SKM-1 treated with dmso at 0.1 percent for 144 hours (cell line): ENCODE measurements around the gene SPPL3.
A peak's percentile ranks its signal among the peaks of the same experiment; 100 is the strongest.
"Not testable (repeated sequence)": the region's sequence is repeated elsewhere in the genome, so short reads cannot be mapped to it uniquely, and the experiment has no call there.

Experiments
- DNase-seq: peaks from one replicate; lab custom pipeline; 2025; ENCODE audit not compliant: unreplicated experiment; lab: John Stamatoyannopoulos, UW

SPPL3 gene, protein sequence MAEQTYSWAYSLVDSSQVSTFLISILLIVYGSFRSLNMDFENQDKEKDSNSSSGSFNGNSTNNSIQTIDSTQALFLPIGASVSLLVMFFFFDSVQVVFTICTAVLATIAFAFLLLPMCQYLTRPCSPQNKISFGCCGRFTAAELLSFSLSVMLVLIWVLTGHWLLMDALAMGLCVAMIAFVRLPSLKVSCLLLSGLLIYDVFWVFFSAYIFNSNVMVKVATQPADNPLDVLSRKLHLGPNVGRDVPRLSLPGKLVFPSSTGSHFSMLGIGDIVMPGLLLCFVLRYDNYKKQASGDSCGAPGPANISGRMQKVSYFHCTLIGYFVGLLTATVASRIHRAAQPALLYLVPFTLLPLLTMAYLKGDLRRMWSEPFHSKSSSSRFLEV

DNA sequence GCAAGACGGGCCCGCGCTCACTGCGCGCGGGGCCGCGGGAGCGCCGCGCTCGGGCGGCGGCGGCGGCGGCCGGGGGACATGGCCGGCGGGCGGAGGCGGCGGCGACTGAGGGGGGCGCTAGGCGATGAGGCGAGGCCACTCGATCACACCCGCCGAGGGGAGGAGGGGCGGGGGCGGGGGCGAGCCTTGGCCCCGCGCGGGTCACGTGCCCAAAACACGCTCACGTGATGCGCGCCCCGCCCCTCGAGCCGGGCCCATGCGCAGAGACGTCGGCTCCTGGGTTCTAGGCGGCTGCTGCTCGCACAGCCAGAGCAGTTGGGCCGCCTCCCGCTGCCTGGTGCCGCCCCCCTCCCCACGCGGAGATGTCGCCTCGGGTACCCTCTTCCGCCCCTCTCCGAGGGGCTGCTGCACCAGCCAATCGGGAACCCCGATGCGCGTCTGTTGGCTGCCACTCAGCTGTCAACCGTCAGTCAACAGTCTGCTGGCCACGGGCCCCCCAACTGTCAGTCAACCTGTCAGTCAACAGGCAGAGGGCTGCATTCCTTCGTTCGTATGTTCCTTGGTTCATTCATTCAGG lies at the start of gene SPPL3:
TSS of gene SPPL3 (minus strand) at position 162 of the 577 bp plus-strand sequence. CDS start 491 bp downstream, outside the sequence.
- peak; percentile 45 for DNase-seq

DNA sequence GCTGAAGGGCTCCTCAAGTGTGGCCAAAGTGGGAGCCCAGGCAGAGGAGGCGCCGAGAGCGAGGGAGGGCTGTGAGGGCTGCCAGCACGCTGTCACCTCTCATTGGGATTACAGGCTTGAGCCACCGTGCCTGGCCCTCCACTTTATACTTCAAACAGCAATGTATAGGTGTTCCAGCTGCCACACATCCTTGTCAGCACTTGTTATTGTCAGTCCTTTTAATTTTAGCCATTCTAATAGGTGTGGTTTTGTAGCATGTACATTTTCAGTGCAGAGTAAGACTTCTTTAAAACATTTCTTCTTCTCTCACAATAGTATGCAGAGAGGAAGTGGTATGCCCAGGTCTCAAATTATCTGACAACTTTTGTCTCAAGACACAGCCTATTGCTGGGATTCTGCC lies 46.6 kb upstream of the SPPL3 start:
- DNase-seq, result no peak

DNA sequence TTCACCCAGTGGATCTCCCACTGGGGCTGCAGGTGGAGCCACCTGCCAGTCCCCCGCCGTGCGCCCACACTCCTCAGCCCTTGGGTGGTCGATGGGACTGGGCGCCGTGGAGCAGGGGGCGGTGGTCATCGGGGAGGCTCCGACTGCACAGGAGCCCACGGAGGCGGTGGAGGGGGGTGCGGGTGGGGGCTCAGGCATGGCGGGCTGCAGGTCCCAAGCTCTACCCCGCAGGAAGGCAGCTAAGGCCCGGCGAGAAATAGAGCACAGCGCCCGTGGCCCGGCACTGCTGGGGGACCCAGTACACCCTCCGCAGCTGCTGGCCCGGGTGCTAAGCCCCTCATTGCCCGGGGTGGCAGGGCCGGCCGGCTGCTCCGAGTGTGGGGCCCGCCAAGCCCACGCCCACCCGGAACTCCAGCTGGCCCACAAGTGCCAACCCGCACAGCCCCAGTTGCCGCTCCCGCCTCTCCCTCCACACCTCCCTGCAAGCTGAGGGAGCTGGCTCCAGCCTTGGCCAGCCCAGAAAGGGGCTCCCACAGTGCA lies 46.2 kb upstream of the SPPL3 start:
- DNase-seq, result not testable (repeated sequence)

DNA sequence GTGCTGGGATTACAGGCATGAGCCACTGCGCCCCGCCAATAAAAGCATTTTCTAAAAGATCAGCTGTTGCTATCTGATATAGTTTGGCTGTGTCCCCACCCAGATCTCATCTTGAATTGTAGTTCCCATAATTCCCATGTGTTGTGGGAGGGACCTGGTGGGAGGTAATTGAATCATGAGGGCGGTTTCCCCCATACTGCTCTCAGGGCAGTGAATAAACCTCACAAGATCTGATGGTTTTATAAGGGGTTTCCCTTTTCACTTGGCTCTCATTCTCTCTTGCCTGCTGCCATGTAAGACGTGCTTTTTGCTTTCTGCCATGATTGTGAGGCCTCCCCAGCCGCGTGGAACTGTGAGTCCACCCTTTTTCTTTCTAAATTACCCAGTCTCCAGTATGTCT lies 41.4 kb upstream of the SPPL3 start:
- DNase-seq, result not testable (repeated sequence)

DNA sequence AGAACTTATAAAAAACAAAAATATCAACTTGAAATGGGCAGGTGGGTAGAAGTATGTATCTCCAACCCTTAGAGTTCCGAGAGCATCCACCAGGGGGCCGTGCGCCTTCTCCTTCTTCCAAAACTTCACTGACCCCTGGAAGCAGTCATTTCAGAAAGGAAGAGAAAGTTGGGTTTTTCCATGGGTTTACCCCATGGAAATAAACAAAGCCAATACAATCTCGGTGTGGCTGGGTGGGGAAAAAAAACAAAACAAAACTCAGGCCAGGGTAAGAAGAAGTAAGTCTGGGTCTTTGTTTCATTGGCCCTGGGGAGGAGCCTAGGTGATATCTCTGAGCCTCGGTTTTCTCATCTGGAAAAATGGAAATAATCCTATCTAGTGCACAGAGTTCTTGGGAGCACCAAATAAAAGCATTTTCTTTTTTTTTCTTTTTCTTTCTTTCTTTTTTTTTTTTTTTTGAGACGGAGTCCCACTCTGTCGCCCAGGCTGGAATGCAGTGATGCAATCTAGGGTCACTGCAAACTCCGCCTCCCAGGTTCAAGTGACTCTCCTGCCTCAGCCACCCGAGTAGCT lies 40.6 kb upstream of the SPPL3 start:
- DNase-seq, result peak; percentile 12

DNA sequence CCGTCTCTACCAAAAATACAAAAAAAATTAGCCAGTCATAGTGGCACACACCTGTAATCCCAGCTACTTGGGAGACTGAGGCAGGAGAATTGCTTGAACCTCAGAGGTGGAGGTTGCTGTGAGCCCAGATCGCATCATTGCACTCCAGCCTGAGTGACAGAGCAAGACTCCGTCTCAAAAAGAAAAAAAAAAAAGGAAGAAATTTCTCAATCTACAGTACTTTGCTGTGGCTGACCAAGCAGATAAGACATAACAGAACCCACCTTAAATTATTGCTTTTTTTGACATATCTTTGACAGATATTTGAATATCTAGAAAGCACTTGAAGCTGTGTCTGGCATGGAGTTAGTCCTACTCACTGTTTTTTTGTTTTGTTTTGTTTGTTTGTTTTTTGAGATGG lies 39.3 kb upstream of the SPPL3 start:
- no peak for DNase-seq

DNA sequence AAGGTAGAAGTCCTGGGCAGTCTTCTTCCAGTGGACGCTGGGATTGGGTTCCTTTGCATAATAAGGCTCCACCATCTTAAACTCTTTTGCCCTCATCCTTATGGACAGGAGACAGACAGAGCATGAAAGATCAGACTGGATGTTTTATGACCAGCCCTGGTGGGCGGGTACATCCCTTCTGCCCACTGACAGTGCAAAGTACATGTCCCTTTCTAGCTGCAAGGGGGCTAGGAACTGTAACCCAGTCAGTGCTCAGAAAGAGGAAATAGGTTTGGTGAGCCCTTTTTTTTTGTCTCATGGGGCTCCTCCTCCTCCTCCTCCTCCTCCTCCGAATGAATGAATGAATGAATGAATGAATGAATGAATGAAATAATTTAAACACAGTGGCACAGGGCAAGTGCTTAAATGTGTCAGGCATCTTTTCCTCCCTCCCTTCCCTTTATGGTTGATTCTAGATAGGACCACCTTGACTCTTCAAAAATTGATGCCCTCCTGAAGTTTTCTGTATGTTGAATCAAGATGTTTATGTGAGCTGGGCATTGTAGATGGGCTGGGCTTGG lies 37.8 kb upstream of the SPPL3 start:
- no peak for DNase-seq

DNA sequence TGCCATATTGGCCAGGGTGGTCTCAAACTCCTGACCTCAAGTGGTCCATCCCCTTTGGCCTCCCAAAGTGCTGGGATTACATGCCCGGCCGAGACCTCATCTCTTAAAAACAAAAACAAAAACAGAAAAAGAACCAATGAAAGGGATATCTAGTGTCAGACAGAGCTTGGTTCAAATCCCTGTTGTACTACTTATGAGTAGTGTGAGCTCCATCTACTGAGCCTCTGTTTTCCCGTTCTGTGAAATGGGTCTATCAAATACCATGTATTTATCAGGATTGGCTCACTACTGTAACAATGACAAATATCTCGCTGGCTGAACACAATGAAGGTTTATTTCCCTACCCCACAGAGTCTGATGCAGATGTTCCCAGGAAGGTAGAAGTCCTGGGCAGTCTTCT lies 37.3 kb upstream of the SPPL3 start:
- no peak for DNase-seq

DNA sequence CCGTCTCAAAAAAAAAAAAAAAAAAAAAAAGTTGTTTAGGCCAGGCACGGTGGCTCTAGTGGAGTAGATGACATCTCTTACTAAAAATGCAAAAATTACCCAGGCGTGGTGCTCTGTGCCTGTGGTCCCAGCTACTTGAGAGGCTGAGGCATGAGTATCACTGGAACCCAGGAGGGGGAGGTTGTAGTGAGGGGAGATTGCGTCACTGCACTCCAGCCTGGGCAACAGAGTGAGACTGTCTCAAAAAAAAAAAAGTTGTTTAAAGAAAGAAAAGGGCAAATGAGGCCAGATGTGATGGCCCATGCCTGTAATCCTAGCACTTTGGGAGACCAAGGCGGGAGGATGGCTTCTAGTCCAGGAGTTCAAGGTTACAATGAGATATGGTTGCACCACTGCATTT lies 36.6 kb upstream of the SPPL3 start:
- no peak for DNase-seq

DNA sequence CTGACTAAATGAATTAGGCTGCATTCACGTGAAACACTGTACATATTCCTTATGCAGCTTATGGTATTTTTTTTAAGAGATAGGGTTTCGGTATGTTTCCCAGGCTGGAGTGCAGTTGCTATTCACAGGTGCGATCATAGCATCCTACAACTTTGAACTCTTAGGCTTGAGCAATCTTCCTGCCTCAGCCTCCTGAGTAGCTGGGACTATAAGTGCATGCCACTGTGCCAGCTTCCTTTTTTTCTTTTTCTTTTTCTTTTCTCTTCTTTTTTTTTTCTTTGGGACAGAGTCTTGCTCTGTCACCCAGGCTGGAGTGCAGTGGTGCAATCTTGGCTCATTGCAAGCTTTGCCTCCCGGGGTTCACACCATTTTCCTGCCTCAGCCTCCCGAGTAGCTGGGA lies 35.8 kb upstream of the SPPL3 start:
- DNase-seq, result no peak

DNA sequence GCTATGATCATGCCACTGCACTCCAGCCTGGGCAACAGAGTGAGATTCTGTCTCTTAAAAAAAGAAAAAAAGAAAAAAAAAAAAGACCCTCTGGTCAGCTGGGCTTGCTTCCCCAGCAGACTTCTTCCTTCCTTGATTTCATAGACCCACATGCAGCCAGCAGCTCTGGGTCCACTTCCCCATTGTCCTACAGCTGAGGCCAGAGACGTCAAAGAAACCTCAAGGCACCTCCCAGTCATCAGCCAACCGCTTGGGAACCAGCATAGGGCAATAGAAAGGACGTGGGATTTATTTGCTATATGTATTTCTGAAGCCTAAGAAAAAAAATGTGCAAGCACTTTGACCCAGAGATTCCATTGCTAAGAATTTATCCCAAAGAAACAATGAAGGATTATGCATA lies 35.4 kb upstream of the SPPL3 start:
- peak; percentile 57 for DNase-seq

DNA sequence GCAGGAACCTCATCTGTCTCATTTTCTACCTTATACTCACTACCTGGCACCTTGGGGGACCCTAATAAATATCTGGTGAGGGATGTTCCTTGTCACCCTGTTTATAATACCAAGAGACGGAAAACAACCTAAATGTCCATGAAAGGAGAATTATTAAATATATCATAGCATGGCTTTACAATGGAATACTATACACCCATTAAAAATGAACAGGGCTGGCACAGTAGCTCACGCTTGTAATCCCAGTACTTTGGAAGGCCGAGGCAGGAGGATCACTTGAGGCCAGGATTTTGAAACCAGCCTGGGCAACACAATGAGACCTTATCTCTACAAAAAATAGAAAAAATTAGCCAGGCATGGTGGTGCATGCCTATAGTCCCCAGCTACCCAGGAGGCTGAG lies 34.3 kb upstream of the SPPL3 start:
- no peak for DNase-seq

DNA sequence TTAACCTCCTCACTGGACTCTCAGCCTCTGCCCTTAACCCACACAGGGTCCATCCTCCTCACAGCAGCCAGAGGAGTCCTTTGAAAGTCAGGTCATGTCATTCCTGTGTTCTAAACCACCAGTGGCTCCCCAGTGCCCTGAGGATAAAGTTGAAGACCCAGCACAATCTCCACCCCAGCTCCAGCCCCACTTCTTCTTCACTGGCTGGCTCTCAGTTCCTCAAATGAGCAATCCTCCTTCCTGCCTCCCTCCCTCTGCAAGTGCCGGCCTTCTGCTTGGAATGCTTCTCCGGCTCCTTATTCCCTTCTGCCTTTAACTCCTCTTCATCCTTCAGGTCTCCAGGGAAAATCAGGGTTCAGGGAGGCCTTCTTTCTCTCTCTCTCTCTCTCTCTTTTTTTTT lies 32.0 kb upstream of the SPPL3 start:
- DNase-seq, result peak; percentile 20

DNA sequence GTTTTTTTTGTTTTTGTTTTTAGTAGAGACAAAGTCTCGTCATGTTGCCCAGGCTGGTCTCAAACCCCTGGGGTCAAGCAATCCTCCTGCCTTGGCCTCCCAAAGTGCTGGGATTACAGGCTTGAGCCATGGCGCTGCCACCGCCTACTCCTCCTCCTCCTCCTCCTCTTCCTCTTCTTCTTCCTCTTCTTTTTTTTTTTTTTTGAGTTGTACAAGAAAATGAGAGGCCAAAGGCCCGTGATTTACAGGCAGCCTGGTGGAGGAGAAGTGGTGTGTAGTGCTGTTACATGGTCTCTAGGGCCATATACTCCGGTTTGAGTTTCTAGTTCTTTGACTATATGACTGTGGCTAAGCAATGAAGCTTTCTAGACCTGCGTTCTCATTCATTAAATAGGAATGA lies 29.6 kb upstream of the SPPL3 start:
- DNase-seq, result no peak

DNA sequence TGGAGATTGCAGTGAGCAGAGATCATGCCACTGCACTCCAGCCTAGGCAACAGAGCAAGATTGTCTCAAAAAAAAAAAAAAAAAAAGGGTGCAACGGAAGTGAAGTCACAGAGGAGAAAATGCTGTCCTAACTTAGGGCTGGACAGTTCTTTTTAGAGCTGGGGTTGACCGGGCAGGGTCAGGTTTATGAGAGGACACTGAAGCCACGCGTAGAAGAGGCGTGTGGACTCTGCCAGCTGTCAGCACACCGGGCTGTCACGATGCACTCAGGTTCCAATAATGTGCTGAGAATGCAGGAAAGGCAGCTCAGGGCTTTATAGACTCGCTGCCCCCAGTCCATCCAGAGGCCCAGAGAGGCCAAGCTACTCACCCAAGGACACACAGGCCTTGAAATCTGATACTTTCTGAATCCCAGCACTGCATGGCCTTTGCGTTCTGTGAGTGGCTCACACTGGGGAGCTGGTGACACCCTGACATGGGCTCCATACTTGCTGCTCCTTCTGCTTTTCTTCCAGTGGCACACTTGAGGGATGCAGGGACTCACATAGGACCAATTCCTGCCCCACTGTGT lies 28.9 kb upstream of the SPPL3 start:
- no peak for DNase-seq

DNA sequence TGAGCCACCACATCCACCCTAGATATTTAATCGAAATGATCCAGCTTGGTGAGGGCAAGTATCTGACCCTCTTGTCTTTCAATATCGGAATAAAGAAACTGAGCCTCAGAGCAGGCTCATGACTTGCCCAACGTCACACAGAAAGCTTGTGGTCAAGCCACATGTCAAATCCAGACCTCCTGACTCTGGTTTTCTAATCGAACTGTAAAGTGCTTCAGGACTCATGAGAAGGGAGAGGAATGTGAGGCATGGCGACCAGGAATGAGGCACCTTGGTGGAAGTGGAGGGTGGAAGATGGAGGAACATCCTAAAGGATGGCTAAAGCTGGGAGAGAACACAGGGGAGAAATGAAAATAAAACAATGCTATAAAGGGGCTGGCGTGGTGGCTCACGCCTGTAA lies 27.9 kb upstream of the SPPL3 start:
- DNase-seq, result no peak

DNA sequence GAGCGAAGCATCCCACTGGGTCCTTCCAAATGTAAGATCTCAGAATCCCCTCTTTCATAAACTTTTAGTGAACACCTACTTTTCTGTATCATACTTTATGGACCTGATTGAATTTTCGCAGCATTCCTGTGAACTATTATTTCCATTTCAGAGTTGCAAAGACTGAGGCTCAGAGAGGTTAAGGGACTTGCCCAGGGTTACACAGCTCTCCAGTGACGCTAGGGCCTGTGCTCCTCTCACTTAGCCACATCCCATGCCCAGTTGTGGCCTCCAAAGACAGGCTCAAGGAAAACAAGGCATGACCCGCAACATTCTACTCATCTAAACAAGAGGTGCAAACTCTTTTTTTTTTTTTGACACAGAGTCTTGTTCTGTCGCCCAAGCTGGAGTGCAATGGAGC lies 25.9 kb upstream of the SPPL3 start:
- no peak for DNase-seq

DNA sequence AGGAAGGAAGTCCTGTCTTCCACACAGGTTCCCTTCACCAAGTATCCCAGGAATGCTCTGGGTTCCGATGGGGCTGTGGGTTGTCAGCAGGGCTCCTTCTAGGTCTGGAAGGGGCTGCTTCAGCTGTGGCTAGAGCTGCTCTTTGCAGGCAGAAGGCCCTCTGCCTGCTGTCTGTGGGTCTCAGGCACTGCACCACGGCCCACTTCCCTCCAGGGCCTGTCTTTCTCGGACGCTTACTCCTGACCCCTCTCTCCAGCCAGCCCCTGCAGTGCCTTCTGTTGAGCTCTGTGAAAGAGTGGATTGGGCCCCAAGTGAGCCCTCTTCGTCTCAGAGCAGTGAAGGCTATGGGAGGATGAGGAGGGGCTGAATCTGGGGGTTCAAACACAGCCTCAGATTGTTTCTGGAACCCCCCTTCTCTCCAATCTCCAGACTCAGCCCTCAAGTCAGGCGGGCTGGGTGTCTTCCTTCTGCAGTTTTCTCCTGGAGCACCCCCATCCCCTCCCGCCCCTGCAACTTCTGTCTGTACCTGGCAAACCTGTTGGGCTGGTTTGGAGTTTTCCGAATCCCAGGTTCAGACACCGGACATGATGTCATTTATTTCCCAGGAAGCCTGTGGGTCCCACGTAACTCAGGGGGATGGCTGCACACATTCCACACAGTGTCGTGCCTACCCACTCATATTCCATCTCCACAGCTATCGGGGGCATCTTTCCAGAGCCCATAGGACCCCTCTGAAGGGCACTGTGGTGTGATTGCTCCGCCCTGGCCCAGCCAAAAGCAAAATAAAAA lies 24.9 kb upstream of the SPPL3 start:
- DNase-seq, result no peak

DNA sequence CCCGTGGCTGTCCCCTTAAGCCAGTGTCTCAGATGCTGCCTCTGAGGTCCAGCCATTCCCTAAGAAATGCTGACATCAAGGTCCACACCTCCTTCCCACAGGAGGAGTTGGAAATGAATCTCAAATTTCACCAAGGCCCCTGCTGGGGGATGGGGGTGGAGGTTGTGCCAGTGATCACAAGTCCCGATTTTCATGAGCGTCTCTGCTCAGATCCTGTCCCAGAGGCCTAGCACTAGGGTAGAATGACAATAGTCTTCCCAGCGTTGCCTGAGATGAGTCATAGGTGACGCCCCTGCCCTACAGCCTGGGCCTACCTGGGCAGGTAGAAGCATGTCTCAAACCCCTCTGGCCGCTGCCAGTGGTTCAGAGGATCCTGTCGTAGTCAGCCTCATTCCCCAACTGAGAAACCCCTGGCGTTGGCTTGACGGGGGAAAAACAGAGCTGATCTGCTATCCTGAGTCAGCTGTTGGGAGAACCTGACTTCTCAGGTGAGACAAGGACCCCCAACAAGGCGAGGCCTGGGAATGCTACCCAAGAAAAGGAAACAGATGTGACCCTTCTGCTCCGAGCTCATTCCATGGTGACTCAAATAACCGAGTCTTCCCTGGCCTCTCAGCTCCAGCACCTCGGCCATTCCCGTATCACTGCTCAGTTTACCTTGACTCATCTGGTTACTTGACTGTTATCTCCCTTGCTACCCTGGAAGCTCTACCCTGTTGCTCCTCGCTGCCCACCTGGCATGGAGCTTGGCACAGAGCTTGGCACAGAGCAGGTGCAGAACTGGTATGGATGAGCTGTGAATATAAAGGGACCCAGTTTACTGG lies 21.8 kb upstream of the SPPL3 start:
- DNase-seq, result no peak

DNA sequence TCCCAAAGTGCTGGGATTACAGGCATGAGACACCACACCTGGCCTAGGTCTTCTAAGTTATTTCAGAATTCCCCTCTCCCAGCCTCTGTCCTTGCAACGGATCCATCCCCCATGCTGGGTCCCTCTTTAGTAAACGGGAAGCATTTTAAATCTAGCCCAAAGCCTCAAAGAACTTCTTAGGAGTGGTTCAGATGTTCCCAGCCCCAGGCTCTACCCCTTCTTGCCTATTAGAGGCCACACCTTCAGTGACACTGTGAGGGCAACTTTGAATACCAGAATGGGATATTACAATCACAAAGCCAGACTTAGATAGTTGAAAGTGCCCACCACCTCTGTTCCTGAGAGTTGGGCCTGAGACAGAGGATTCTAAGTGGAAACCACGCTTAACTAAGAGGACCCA lies 18.1 kb upstream of the SPPL3 start:
- no peak for DNase-seq
